ENCODE results near the gene ZNF526.

Gene ZNF526, protein sequence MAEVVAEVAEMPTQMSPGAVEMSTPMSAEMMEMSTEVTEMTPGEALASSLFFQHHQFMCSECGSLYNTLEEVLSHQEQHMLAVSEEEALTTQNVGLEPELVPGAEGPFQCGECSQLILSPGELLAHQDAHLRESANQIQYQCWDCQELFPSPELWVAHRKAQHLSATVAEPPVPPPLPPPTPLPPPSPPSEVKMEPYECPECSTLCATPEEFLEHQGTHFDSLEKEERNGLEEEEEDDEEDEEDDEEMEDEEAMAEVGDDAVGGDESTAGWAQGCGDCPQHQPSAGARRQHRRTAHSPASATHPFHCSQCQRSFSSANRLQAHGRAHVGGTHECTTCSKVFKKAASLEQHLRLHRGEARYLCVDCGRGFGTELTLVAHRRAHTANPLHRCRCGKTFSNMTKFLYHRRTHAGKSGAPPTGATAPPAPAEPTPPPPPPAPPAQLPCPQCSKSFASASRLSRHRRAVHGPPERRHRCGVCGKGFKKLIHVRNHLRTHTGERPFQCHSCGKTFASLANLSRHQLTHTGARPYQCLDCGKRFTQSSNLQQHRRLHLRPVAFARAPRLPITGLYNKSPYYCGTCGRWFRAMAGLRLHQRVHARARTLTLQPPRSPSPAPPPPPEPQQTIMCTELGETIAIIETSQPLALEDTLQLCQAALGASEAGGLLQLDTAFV

GRCh38 chr19:42219812-42220750, at the start of gene ZNF526:
Gene ZNF526, plus strand, starts transcription at chr19:42220312. Its CDS starts 4,092 bp downstream, at chr19:42224404.
- DNase-seq, result peak; percentile 99

DNA sequence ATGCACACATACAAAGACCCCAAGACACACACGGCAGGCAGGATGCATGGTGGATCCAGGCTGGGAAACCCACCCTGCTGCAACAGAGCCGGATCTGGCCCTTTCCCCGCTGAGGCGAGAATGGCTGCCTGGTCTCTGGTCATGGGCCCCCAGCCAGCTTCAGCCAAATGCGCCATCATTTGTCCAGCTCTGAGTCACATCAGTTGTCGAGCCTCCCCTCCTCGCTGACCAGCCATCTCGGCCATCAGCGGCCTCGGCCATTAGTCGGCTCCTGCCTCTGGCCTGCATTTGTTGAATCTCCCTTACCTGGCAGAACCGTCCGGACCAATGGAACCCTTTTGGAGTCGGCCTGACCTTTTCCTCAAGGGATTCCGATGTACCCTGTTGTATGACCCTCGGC, 49.4 kb upstream of the ZNF526 start:
- DNase-seq, result no peak

DNA sequence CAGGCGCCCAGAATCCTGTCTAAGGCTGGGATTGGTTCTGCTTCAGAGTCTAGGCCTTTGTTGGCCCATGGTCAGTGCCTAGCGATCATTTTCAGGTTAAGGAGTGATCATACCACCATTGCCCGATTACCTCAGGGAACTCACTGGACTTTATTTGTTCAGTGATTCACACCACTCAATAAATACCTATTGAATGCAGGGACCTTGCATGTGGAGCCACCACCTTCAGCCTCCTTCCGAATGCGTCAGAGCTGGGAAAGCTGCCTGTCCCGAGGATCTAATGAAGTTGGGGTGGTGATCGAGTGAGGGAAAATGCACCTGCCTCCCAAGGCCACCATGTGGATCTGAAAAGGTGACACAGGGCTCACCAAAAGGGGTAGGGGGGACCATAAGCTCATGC, 47.9 kb upstream of the ZNF526 start:
- DNase-seq, result peak; percentile 71

GRCh38 chr19:42173695-42174094, 46.4 kb upstream of the ZNF526 start:
- no peak for DNase-seq

- no peak for DNase-seq
These were observed 45.9 kb upstream of the ZNF526 start for GRCh38 chr19:42174188-42174587.

DNA sequence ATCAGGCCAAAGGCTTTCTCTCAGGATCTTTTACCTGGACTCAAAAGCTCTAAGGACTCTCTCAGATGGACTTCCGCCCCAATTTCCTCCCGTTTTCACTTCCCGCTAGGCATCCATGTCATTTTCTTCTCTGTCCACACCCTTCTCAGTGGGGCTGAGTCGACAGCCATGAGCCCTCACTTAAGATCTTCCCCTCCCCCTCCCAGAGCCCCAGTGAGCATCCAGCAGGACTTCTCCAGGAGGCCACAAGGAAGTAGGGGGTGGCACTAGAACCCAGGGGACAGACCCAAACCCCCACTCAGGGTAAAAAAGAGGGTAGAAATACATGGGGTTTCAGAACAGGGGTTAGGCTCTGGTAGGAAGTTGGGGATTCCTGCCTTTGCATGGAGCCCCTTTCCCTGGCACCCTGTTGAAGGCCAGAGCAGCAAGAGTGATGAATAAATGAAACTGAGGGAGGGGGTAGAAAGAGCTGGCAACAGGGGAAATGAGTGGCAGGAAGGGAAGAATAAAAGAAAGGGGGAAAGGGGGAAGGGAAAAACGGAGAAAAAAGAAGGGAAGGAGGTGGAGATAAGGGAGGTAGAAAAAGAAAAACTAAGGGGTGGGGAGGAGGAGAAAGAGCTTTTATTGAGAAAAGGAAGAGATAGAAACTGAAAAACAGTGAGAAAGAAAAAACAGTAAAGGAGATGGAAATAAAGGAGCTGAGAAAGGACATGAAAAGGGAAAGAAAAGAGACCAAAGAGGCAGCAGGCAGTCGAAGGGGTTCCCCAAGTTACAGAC, 45.0 kb upstream of the ZNF526 start:
- peak; percentile 18 for DNase-seq

DNA sequence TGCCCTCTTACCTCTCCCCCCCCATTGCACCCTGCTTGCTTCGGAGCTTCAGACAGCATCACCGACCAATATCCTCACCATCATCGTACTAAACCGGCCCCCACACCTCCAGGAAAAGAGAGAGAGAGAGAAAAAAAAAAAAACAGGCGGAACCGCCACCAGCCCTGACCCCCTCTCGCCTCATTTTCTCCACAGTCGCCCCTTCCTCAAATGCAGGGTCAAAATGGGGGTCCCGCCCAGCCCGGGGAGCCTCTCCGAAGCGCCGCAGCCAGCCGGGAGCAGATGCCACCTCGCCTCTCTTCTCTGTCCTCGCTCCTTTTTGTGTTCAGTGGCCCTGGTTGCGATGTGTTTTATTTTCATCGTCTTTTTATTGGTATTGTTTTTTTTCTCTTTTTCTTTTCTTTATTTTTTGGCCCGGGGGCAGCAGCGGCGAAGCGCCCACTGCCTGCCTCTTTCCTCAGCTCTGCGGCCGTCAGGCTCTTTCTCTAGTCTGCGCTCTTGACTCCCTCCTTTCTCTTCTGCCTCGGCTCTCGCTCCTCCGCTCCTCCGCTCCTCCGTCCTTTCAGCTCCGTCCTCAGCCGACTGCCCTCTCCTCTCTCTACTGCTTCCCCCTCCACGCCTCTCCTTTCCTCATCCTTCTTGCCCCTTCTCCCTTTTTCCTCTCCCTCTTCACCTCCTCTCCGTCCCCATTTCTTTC, 44.0 kb upstream of the ZNF526 start:
- DNase-seq, result peak; percentile 63

DNA sequence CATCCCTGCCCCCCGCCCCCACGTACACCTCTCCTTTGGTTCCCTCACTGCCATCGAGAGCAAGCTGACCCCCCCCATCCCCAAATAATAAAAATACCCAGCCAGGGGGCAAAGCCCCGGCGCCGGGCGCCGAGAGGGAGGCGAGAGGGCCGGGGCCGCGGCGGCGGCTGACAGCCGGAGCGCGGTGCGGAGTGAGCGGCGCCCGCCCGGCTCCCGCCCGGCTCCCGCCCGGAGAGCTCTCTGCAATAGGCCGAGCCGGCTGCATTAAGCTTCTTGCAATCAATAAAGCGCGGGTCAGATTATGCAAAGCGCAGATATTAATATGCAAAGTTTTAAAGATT, 43.5 kb upstream of the ZNF526 start:
- peak; percentile 98 for DNase-seq

- peak; percentile 98 for DNase-seq
These were observed 43.0 kb upstream of the ZNF526 start for GRCh38 chr19:42176990-42177685.

- no peak for DNase-seq
These were observed 42.5 kb upstream of the ZNF526 start for GRCh38 chr19:42177686-42178019.

- peak; percentile 61 for DNase-seq
These were observed 41.1 kb upstream of the ZNF526 start for GRCh38 chr19:42178791-42179674.

- DNase-seq, result peak; percentile 87
These were observed 35.7 kb upstream of the ZNF526 start for GRCh38 chr19:42184401-42184861.

DNA sequence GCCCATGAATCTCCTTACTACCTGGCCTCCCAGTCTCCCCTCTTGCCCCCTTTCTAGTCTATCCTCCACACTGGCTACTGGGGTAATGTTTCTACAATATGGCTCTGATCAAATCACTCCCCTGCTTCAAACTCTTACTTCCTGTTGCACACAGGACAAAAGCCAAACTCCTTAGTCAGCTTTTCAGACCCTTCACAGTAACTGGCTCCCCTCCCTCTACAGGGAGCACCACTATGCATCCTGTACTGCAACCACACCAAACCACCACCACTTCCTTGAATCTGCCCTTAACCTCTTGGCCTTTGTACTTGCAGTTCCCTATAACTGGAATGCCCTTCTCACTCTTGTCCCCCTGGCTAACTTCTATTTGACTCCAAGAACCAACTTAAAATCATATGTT, 34.8 kb upstream of the ZNF526 start:
- no peak for DNase-seq

DNA sequence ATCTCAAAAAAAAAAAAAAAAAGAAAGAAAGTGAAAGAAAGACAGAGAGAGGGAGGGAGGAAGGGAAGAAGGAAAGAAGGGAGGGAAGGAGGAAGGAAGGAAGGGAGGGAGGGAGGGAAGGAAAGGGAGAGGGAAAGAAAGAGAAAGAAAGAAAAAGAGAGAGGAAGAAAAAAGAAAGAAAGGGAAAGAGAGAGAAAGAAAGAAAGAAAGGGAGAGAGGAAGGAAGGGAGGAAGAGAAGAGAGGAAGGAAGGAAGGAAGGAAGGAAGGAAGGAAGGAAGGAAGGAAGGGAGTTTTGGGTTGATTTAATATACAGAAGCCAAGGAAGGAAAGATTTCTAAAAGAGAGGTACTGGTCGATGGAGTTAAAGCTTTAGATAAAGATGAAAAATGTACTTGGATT, 31.4 kb upstream of the ZNF526 start:
- no peak for DNase-seq

DNA sequence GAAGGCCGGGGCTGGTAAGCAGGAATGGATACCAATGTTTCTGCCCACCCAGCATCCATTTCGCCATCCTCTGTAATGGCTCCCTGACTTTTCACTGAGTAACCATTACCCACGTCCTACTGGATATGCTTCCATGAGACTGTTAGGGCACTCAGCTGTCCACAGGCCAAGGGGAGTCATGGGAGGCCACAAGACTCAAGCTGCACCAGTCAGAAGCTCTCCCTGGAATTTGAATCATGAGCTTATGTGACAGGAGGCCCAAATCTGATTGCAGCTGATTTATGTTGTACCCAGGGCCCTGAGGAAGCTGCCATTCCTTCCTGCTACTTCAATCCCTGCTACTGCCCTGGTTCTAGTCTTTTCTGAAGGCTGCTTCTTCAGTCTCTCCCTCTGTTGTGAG, 31.0 kb upstream of the ZNF526 start:
- no peak for DNase-seq

- DNase-seq, result no peak
These were observed 28.8 kb upstream of the ZNF526 start for GRCh38 chr19:42191330-42191729.

- peak; percentile 88 for DNase-seq
These were observed 28.3 kb upstream of the ZNF526 start for GRCh38 chr19:42191855-42192254.

DNA sequence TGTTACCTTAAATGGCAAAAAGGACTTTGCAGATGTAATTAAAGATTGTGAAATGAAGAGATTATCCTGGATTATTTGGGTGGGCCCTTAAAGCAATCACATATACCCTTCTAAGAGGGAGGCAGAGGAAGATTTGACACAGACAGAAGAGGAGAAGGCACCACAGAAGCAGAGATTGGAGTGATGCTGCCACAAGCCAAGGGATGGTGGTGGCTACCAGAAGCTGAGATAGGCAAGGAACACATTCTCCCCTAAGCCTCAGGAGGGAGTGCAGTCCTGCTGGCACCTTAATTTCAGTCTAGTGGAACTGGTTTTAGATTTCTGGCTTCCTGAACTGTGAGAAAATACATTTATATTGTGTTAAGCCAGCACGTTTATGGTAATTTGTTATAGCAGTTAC, 26.8 kb upstream of the ZNF526 start:
- no peak for DNase-seq

DNA sequence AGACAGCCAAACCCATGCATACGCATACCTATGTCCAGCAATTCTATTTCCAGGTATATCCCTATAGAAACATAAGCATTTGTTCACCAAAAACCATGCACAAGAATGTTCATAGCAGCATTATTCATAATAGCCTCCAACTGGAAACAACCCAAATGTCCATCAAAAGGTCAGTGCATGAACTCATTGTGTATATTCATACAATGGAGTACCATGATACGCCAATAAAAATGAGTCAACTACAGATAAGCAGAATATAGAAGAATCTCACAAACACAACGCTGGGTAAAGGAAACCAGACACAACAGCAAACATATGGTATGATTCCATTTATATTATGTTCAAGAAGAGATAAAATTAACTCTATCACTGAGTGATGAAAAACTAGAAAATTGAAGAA, 26.4 kb upstream of the ZNF526 start:
- DNase-seq, result no peak
